Vagina (tissue), 2 donors: ENCODE data around the gene FLNA. TPM values are rescaled to one million over a fixed set of nuclear protein-coding genes. Genes with fewer than 3 reads are reported as not detected.

Source experiments
- DNase-seq, 2 donors: peaks; one replicate each; pipeline ENCODE4 v3.0.0-alpha.2; 2017; ENCODE audit errors: extremely low spot score in 2 of 2
- H3K27ac ChIP-seq: fragments of 200-600 bp; sonication (generic); one replicate; pipeline ENCODE4 v1.5.1; 2019
- H3K27me3 ChIP-seq: fragments of 200-600 bp; sonication (generic); one replicate; pipeline ENCODE4 v1.5.1; 2019
- H3K36me3 ChIP-seq, 2 donors: fragments of 200-600 bp; sonication (generic); one replicate each; pipeline ENCODE4 v1.5.1; 2017 to 2019
- H3K4me1 ChIP-seq: fragments of 200-600 bp; sonication (generic); one replicate; pipeline ENCODE4 v1.5.1; 2019
- H3K4me3 ChIP-seq, 2 donors: fragments of 200-600 bp; sonication (generic); 1 replicate in 1 of 2; 2 replicates in 1 of 2; pipeline ENCODE4 v1.5.1; 2016 to 2019
- H3K9me3 ChIP-seq: fragments of 200-600 bp; sonication (generic); one replicate; pipeline ENCODE4 v1.5.1; 2019
- POLR2A ChIP-seq, 2 donors: fragments of 450-650 bp; IDR thresholded peaks; one replicate each; pipeline ENCODE4 v1.6.1; 2017; ENCODE audit warnings: antibody characterized with exemption in 2 of 2, mild to moderate bottlenecking in 2 of 2, moderate library complexity in 2 of 2
- POLR2AphosphoS5 ChIP-seq, 2 donors: sonication (generic); formaldehyde crosslinking; IDR thresholded peaks; one replicate each; pipeline ENCODE4 v1.9.0; 2017; ENCODE audit warnings: antibody characterized with exemption in 2 of 2, mild to moderate bottlenecking in 2 of 2, low read depth in 1 of 2; ENCODE audit not compliant: insufficient read depth in 1 of 2
- intact Hi-C: fragments of 100-400 bp; cut with DNase I; formaldehyde crosslinking; loops from one replicate; pipeline ENCODE4 v1.15.1; 2023
- total RNA-seq: library from RNA; depleted of rRNA; stranded (reverse); fragments of >200 nt; gene quantifications from one replicate; pipeline ENCODE4 v1.2.3, GENCODE V29; 2016
- TF ChIP-seq, protein P1 (sequence below), 3 experiments: fragments of 450-650 bp in 2 of 3; fragments of 200-600 bp in 1 of 3; sonication (generic) in 1 of 3; IDR thresholded peaks; one replicate each; pipeline ENCODE4 v1.5.1; 2017 to 2019; ENCODE audit warnings: antibody characterized with exemption in 3 of 3, mild to moderate bottlenecking in 2 of 3, moderate library complexity in 2 of 3

Gene FLNA
- total RNA-seq, 1 donor from 2014 or later: 1,247 TPM

GRCh38 chrX:154372612-154373022 lies 1.8 kb downstream of the FLNA start:
- peak overlapping the region; percentile 86 for H3K27ac ChIP-seq
- H3K27me3 ChIP-seq: no peaks in the 10 kb centered on the region
- peak overlapping the region; percentile 66 to 75 for H3K4me3 ChIP-seq
- TF ChIP-seq POLR2AphosphoS5 (IDR thresholded peaks at IDR 0.05; ENCODE audit: insufficient read depth in 1 of 2, low read depth in 1 of 2): no peak
- no peak for TF ChIP-seq POLR2A (IDR thresholded peaks at IDR 0.05)
- TF ChIP-seq, protein P1, sequence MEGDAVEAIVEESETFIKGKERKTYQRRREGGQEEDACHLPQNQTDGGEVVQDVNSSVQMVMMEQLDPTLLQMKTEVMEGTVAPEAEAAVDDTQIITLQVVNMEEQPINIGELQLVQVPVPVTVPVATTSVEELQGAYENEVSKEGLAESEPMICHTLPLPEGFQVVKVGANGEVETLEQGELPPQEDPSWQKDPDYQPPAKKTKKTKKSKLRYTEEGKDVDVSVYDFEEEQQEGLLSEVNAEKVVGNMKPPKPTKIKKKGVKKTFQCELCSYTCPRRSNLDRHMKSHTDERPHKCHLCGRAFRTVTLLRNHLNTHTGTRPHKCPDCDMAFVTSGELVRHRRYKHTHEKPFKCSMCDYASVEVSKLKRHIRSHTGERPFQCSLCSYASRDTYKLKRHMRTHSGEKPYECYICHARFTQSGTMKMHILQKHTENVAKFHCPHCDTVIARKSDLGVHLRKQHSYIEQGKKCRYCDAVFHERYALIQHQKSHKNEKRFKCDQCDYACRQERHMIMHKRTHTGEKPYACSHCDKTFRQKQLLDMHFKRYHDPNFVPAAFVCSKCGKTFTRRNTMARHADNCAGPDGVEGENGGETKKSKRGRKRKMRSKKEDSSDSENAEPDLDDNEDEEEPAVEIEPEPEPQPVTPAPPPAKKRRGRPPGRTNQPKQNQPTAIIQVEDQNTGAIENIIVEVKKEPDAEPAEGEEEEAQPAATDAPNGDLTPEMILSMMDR (IDR thresholded peaks at IDR 0.05): no peak
- no peak for DNase-seq
- H3K36me3 ChIP-seq: peaks cover 0 to 1% of the 10 kb centered on the region in 2 donors
- intact Hi-C loops: no loop called here
- H3K9me3 ChIP-seq: no peaks in the 10 kb centered on the region
- peaks cover 37% of the 10 kb centered on the region for H3K4me1 ChIP-seq

GRCh38 chrX:154371789-154372300 lies 2.6 kb downstream of the FLNA start:
- intact Hi-C loops: no loop called here
- TF ChIP-seq POLR2AphosphoS5 (IDR thresholded peaks at IDR 0.05; ENCODE audit: insufficient read depth in 1 of 2, low read depth in 1 of 2) (peak in 1 of 2 donors; percentile 30), POLR2A (IDR thresholded peaks at IDR 0.05) (no peak)
- Histone ChIP-seq H3K36me3 (peaks cover 0 to 9% of the 10 kb centered on the region in 2 donors), H3K4me1 (peaks cover 39% of the 10 kb centered on the region), H3K4me3 (peak overlapping the region; percentile 66 to 75), H3K27ac (peak overlapping the region; percentile 86), H3K9me3 (no peaks in the 10 kb centered on the region), H3K27me3 (no peaks in the 10 kb centered on the region)
- no peak for DNase-seq

GRCh38 chrX:154371017-154371788 lies 3.2 kb downstream of the FLNA start:
- intact Hi-C loops: no loop called here
- TF ChIP-seq POLR2A (IDR thresholded peaks at IDR 0.05): peak; percentile 78 to 97
- TF ChIP-seq, protein P1 (IDR thresholded peaks at IDR 0.05): no peak
- TF ChIP-seq POLR2AphosphoS5 (IDR thresholded peaks at IDR 0.05; ENCODE audit: insufficient read depth in 1 of 2, low read depth in 1 of 2): peak; percentile 61 to 97
- peaks cover 45% of the 10 kb centered on the region for H3K4me1 ChIP-seq

GRCh38 chrX:154370300-154371016 lies 4.0 kb downstream of the FLNA start:
- Histone ChIP-seq H3K27ac (peak overlapping the region; percentile 86), H3K4me1 (peaks cover 52% of the 10 kb centered on the region), H3K4me3 (peak overlapping the region; percentile 66 to 75), H3K27me3 (no peaks in the 10 kb centered on the region), H3K36me3 (peaks cover 0 to 20% of the 10 kb centered on the region in 2 donors), H3K9me3 (no peaks in the 10 kb centered on the region)
- DNase-seq: no peak
- TF ChIP-seq POLR2A (IDR thresholded peaks at IDR 0.05): no peak
- TF ChIP-seq POLR2AphosphoS5 (IDR thresholded peaks at IDR 0.05; ENCODE audit: insufficient read depth in 1 of 2, low read depth in 1 of 2): no peak
- TF ChIP-seq, protein P1 (IDR thresholded peaks at IDR 0.05): no peak
- intact Hi-C loops: no loop called here

More at GRCh38 chrX:154371017-154371788, 3.2 kb downstream of the FLNA start:
- Histone ChIP-seq H3K36me3 (peaks cover 0 to 13% of the 10 kb centered on the region in 2 donors), H3K27ac (peak overlapping the region; percentile 86), H3K27me3 (no peaks in the 10 kb centered on the region), H3K9me3 (no peaks in the 10 kb centered on the region), H3K4me3 (peak overlapping the region; percentile 66 to 75)
- no peak for DNase-seq

DNA sequence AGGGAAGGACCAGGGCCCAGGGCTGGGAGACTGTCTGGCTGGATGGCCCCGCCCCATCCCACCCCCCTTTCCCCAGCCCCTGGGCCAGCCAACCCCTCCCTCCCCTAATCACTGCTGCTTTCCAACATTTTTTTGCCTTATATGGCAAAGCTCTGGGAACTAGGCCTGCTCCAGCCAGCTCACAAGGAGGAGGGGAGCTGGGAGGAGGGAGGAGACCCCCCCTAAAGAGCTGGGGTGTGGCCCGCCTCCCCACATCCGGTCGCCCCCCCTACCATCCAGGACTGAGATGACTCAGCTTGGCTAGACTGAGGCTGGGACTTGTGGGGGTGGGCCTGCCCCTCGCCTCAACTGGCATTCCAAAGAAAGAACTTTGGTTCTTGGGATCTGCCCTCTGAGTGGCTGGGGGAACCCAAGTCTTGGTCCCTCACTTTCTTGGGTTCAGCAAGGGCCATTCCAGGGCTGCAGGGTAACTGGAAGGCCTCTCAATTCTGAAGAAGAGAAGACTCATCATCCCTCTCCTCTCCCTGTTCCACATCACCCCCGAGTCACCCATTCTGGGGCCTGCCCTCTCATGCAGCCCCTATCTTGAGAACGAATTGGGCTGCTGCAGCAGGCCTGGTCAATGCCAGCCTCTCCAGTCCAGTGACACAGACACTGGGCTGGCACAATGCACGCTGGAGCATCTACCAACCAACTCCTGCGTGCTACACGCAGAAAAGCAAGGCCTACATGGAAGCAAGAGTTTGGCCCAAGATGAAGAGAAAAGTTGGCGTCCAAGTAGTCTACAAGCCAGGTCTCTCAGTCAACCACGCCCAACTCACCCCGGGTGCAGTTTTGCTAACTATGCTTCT lies 4.8 kb downstream of the FLNA start:
- intact Hi-C loops: no loop called here
- TF ChIP-seq POLR2AphosphoS5 (IDR thresholded peaks at IDR 0.05; ENCODE audit: insufficient read depth in 1 of 2, low read depth in 1 of 2) (peak; percentile 67 to 80), POLR2A (IDR thresholded peaks at IDR 0.05) (peak in 1 of 2 donors; percentile 65)
- TF ChIP-seq, protein P1 (IDR thresholded peaks at IDR 0.05): no peak

More for the DNA sequence above, 4.8 kb downstream of the FLNA start:
- H3K27me3 ChIP-seq: no peaks in the 10 kb centered on the region
- peaks cover 52% of the 10 kb centered on the region for H3K4me1 ChIP-seq
- no peak for DNase-seq
- peaks cover 0 to 28% of the 10 kb centered on the region in 2 donors for H3K36me3 ChIP-seq
- peak overlapping the region; percentile 88 for H3K27ac ChIP-seq
- peak overlapping the region; percentile 66 to 75 for H3K4me3 ChIP-seq
- H3K9me3 ChIP-seq: no peaks in the 10 kb centered on the region
